Activated CD4-positive, alpha-beta memory T cell treated with anti-CD3 and anti-CD28 coated beads, Interleukin-2, amount 10 ng/mL, durations not matched to agents 7 days and 5 days (primary cell): ENCODE measurements around the gene GAGE10. TPM values are rescaled to one million over a fixed set of nuclear protein-coding genes. Genes with fewer than 3 reads are reported as not detected.
A peak's percentile ranks its signal among the peaks of the same experiment; 100 is the strongest.

ENCODE experiments used
- CTCF ChIA-PET: fragments of 350-600 bp; sonication (Branson Sonifier 250); formaldehyde crosslinking; loops from one replicate; lab custom pipeline; 2021; ENCODE audit warnings: antibody characterized with exemption, inconsistent platforms; lab: Charles Lee
- POLR2A ChIA-PET: fragments of 350-600 bp; sonication (Branson Sonifier 250); formaldehyde crosslinking; loops from one replicate; lab custom pipeline; 2021; ENCODE audit warnings: antibody characterized with exemption; lab: Charles Lee
- DNase-seq: peaks from one replicate; pipeline ENCODE4 v3.0.0-alpha.2; 2020
- H3K27ac Mint-ChIP-seq: one replicate; pipeline ENCODE4 v1.8.0; 2021; ENCODE audit warnings: mild to moderate bottlenecking, mixed read lengths
- H3K27me3 Mint-ChIP-seq: one replicate; pipeline ENCODE4 v1.8.0; 2021; ENCODE audit warnings: mixed read lengths
- H3K36me3 Mint-ChIP-seq: one replicate; pipeline ENCODE4 v1.8.0; 2021; ENCODE audit warnings: low read depth, mixed read lengths
- H3K4me1 Mint-ChIP-seq: one replicate; pipeline ENCODE4 v1.8.0; 2021; ENCODE audit warnings: mixed read lengths
- H3K4me3 Mint-ChIP-seq: one replicate; pipeline ENCODE4 v1.8.0; 2021; ENCODE audit warnings: mild to moderate bottlenecking, mixed read lengths
- H3K9me3 Mint-ChIP-seq: one replicate; pipeline ENCODE4 v1.8.0; 2021; ENCODE audit warnings: mixed read lengths
- total RNA-seq, 2 experiments: library from RNA; stranded (reverse); gene quantifications; one replicate each; pipeline ENCODE4 v1.2.3, GENCODE V29; 2021

Gene GAGE10
- total RNA-seq, 2 experiments from 2014 or later: not detected

GRCh38 chrX:49268702-49269009, 34.8 kb upstream of the GAGE10 start:
- Mint-ChIP-seq H3K9me3 (no peaks in the 10 kb centered on the region), H3K36me3 (peaks cover 18% of the 10 kb centered on the region), H3K4me3 (peak overlapping the region; percentile 81), H3K27me3 (no peaks in the 10 kb centered on the region), H3K27ac (peak overlapping the region; percentile 91), H3K4me1 (peaks cover 60% of the 10 kb centered on the region)
- DNase-seq: no peak
- POLR2A ChIA-PET: interaction anchor here (0.6 to 2.0 kb wide), 10 partner anchors 9 to 329 kb away, joined by 3 to 9 read pairs (median 6); partner anchors contain the start of genes CACNA1F and TFE3
- CTCF ChIA-PET: interaction anchor here (0.8 to 2.3 kb wide), 5 partner anchors 23 to 113 kb away, joined by 3 to 15 read pairs (median 5); partner anchors contain the start of gene CCDC22

GRCh38 chrX:49269010-49269766, 34.3 kb upstream of the GAGE10 start:
- Mint-ChIP-seq H3K27ac (peak overlapping the region; percentile 91), H3K9me3 (no peaks in the 10 kb centered on the region), H3K4me1 (peaks cover 61% of the 10 kb centered on the region), H3K27me3 (no peaks in the 10 kb centered on the region), H3K4me3 (peak overlapping the region; percentile 81), H3K36me3 (peaks cover 16% of the 10 kb centered on the region)
- POLR2A ChIA-PET: interaction anchor here (0.7 to 2.0 kb wide), 10 partner anchors 9 to 330 kb away, joined by 3 to 9 read pairs (median 6); partner anchors contain the start of genes CACNA1F, CCDC22 and TFE3
- peak; percentile 94 for DNase-seq
- CTCF ChIA-PET: interaction anchor here (0.8 to 2.3 kb wide), 5 partner anchors 23 to 113 kb away, joined by 3 to 15 read pairs (median 5); partner anchors contain the start of gene CCDC22

GRCh38 chrX:49269767-49270248, 33.6 kb upstream of the GAGE10 start, which contains the start of gene PPP1R3F:
Gene PPP1R3F, plus strand, starts transcription at chrX:49269793. Its CDS starts 77 bp downstream, at chrX:49269870.
- ChIA-PET CTCF (interaction anchor here (1.8 to 2.3 kb wide), 2 partner anchors 77 to 114 kb away, joined by 6 to 15 read pairs; no protein-coding TSS in a partner anchor), POLR2A (interaction anchor here (0.8 to 2.2 kb wide), 6 partner anchors 11 to 77 kb away, joined by 3 to 9 read pairs (median 4); partner anchors contain the start of gene CCDC22)
- Mint-ChIP-seq H3K4me1 (peaks cover 61% of the 10 kb centered on the region), H3K27ac (peak within 1 kb of the TSS; percentile 95), H3K36me3 (peaks cover 19% of the 10 kb centered on the region), H3K27me3 (no peaks in the 10 kb centered on the region), H3K4me3 (peak within 1 kb of the TSS; percentile 81), H3K9me3 (no peaks in the 10 kb centered on the region)
- DNase-seq: no peak

GRCh38 chrX:49270249-49270921, 33.1 kb upstream of the GAGE10 start:
- Mint-ChIP-seq H3K27me3 (no peaks in the 10 kb centered on the region), H3K9me3 (no peaks in the 10 kb centered on the region), H3K36me3 (peaks cover 24% of the 10 kb centered on the region), H3K4me3 (peak overlapping the region; percentile 81), H3K27ac (peak overlapping the region; percentile 95), H3K4me1 (peaks cover 61% of the 10 kb centered on the region)
- ChIA-PET CTCF (no interaction called here), POLR2A (interaction anchor here (1.0 to 2.2 kb wide), 3 partner anchors 11 to 35 kb away, joined by 3 to 9 read pairs (median 6); partner anchors contain the start of gene CCDC22)
- no peak for DNase-seq

GRCh38 chrX:49271341-49271740, 32.1 kb upstream of the GAGE10 start:
- no peaks in the 10 kb centered on the region for H3K9me3 Mint-ChIP-seq
- CTCF ChIA-PET: interaction anchor here (0.6 to 2.9 kb wide), 2 partner anchors 18 to 78 kb away, joined by 3 to 12 read pairs; no protein-coding TSS in a partner anchor
- no peaks in the 10 kb centered on the region for H3K27me3 Mint-ChIP-seq
- peak overlapping the region; percentile 81 for H3K4me3 Mint-ChIP-seq
- H3K4me1 Mint-ChIP-seq: peaks cover 71% of the 10 kb centered on the region
- H3K27ac Mint-ChIP-seq: peak overlapping the region; percentile 95
- H3K36me3 Mint-ChIP-seq: peaks cover 33% of the 10 kb centered on the region
- DNase-seq: no peak
- POLR2A ChIA-PET: interaction anchor here (1.3 to 2.5 kb wide), 3 partner anchors 7 to 99 kb away, joined by 3 to 25 read pairs (median 6); partner anchors contain the start of genes CCDC22, FOXP3 and PLP2

- Mint-ChIP-seq H3K27me3 (no peaks in the 10 kb centered on the region), H3K27ac (peak overlapping the region; percentile 95), H3K4me3 (peak overlapping the region; percentile 81), H3K4me1 (peaks cover 80% of the 10 kb centered on the region), H3K36me3 (peaks cover 33% of the 10 kb centered on the region), H3K9me3 (no peaks in the 10 kb centered on the region)
- CTCF ChIA-PET: interaction anchor here (1.2 to 2.9 kb wide), 2 partner anchors 79 to 82 kb away, joined by 4 to 12 read pairs; no protein-coding TSS in a partner anchor
- peak; percentile 52 for DNase-seq
- POLR2A ChIA-PET: interaction anchor here (0.6 to 2.5 kb wide), 13 partner anchors 8 to 559 kb away, joined by 3 to 25 read pairs (median 6); partner anchors contain the start of genes CCDC22, FOXP3 and PLP2
Measured at GRCh38 chrX:49272421-49272820, 31.0 kb upstream of the GAGE10 start.

GRCh38 chrX:49273181-49273727, 30.2 kb upstream of the GAGE10 start:
- H3K4me1 Mint-ChIP-seq: peaks cover 80% of the 10 kb centered on the region
- H3K4me3 Mint-ChIP-seq: peak overlapping the region; percentile 81
- POLR2A ChIA-PET: interaction anchor here (0.7 to 2.5 kb wide), 12 partner anchors 9 to 560 kb away, joined by 3 to 25 read pairs (median 6); partner anchors contain the start of genes CCDC22, FOXP3 and PLP2
- CTCF ChIA-PET: interaction anchor here (1.2 to 2.9 kb wide), 2 partner anchors 80 to 83 kb away, joined by 4 to 12 read pairs; no protein-coding TSS in a partner anchor
- H3K27me3 Mint-ChIP-seq: no peaks in the 10 kb centered on the region
- H3K27ac Mint-ChIP-seq: peak overlapping the region; percentile 95
- peaks cover 33% of the 10 kb centered on the region for H3K36me3 Mint-ChIP-seq
- DNase-seq: peak; percentile 52
- no peaks in the 10 kb centered on the region for H3K9me3 Mint-ChIP-seq

- no peak overlapping the region for H3K4me3 Mint-ChIP-seq
- peak overlapping the region; percentile 95 for H3K27ac Mint-ChIP-seq
- H3K9me3 Mint-ChIP-seq: no peaks in the 10 kb centered on the region
- ChIA-PET CTCF (no interaction called here), POLR2A (interaction anchor here (1.0 to 1.4 kb wide), 4 partner anchors 8 to 318 kb away, joined by 3 to 6 read pairs (median 3); no protein-coding TSS in a partner anchor)
- H3K36me3 Mint-ChIP-seq: peaks cover 35% of the 10 kb centered on the region
- peaks cover 89% of the 10 kb centered on the region for H3K4me1 Mint-ChIP-seq
- no peaks in the 10 kb centered on the region for H3K27me3 Mint-ChIP-seq
- no peak for DNase-seq
Measured at GRCh38 chrX:49276207-49276606, 27.2 kb upstream of the GAGE10 start.

GRCh38 chrX:49276671-49277534, 26.5 kb upstream of the GAGE10 start:
- POLR2A ChIA-PET: interaction anchor here (1.0 to 1.4 kb wide), 6 partner anchors 9 to 319 kb away, joined by 3 to 6 read pairs (median 4); partner anchors contain the start of gene FOXP3
- Mint-ChIP-seq H3K4me1 (peaks cover 82% of the 10 kb centered on the region), H3K9me3 (no peaks in the 10 kb centered on the region), H3K27ac (peak overlapping the region; percentile 95), H3K27me3 (no peaks in the 10 kb centered on the region), H3K36me3 (peaks cover 30% of the 10 kb centered on the region), H3K4me3 (peak overlapping the region; percentile 60)
- no peak for DNase-seq
- CTCF ChIA-PET: interaction anchor here (0.5 kb wide), 1 partner anchor 97 kb away, joined by 4 read pairs; no protein-coding TSS in a partner anchor

- Mint-ChIP-seq H3K9me3 (no peaks in the 10 kb centered on the region), H3K27me3 (no peaks in the 10 kb centered on the region), H3K27ac (peak overlapping the region; percentile 95), H3K4me1 (peaks cover 82% of the 10 kb centered on the region), H3K36me3 (peaks cover 34% of the 10 kb centered on the region), H3K4me3 (peak overlapping the region; percentile 60)
- DNase-seq: no peak
- ChIA-PET CTCF (no interaction called here), POLR2A (interaction anchor here (1.0 to 1.4 kb wide), 4 partner anchors 9 to 111 kb away, joined by 3 to 6 read pairs (median 4); partner anchors contain the start of gene FOXP3)
Measured at GRCh38 chrX:49277535-49277830, 26.0 kb upstream of the GAGE10 start.

GRCh38 chrX:49278081-49278480, 25.4 kb upstream of the GAGE10 start:
- H3K27ac Mint-ChIP-seq: peak overlapping the region; percentile 95
- H3K36me3 Mint-ChIP-seq: peaks cover 34% of the 10 kb centered on the region
- no peaks in the 10 kb centered on the region for H3K9me3 Mint-ChIP-seq
- POLR2A ChIA-PET: interaction anchor here (1.2 to 1.4 kb wide), 2 partner anchors 9 to 112 kb away, joined by 4 to 6 read pairs; no protein-coding TSS in a partner anchor
- peaks cover 77% of the 10 kb centered on the region for H3K4me1 Mint-ChIP-seq
- CTCF ChIA-PET: no interaction called here
- H3K27me3 Mint-ChIP-seq: no peaks in the 10 kb centered on the region
- DNase-seq: no peak
- peak overlapping the region; percentile 60 for H3K4me3 Mint-ChIP-seq
